ENCODE measurements around the gene B4GALT6.

B4GALT6 gene

DNA sequence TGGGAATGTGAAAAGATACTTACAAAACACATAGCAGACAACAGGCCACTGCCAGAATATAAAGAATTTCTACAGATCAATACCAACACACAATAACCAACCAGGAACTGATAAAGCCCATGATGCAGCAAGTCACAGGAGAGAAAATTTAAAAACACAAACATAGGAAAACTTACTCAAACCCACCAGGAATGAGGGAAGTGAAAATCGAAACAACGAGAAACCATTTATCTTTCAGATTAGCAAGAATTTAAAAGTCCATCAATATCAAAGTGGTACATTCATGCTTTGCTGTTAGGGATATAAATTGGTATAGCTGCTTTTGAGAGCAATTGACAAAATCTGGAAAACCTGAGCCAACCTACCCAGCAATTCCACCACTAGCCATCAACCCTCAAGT, 27.6 kb downstream of the B4GALT6 start:
- H3K36me3 ChIP-seq (ENCODE audit: control insufficient read depth, low read length): no peaks in the 10 kb centered on the region
- H3K9me3 ChIP-seq (ENCODE audit: control insufficient read depth, insufficient read depth, low read length): no peaks in the 10 kb centered on the region
- H3K4me2 ChIP-seq (ENCODE audit: low read length): no peak overlapping the region
- H3K4me3 ChIP-seq (ENCODE audit: low read length): no peak overlapping the region
- no peaks in the 10 kb centered on the region for H3K27me3 ChIP-seq (ENCODE audit: control insufficient read depth, low read length)
- peaks cover 39% of the 10 kb centered on the region for H3K4me1 ChIP-seq (ENCODE audit: control insufficient read depth, low read length)
- TF ChIP-seq, protein P1, sequence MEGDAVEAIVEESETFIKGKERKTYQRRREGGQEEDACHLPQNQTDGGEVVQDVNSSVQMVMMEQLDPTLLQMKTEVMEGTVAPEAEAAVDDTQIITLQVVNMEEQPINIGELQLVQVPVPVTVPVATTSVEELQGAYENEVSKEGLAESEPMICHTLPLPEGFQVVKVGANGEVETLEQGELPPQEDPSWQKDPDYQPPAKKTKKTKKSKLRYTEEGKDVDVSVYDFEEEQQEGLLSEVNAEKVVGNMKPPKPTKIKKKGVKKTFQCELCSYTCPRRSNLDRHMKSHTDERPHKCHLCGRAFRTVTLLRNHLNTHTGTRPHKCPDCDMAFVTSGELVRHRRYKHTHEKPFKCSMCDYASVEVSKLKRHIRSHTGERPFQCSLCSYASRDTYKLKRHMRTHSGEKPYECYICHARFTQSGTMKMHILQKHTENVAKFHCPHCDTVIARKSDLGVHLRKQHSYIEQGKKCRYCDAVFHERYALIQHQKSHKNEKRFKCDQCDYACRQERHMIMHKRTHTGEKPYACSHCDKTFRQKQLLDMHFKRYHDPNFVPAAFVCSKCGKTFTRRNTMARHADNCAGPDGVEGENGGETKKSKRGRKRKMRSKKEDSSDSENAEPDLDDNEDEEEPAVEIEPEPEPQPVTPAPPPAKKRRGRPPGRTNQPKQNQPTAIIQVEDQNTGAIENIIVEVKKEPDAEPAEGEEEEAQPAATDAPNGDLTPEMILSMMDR (IDR thresholded peaks at IDR 0.05; ENCODE audit: low read depth, low read length, poor library complexity, severe bottlenecking): no peak
- no peak for TF ChIP-seq EZH2phosphoT487 (IDR thresholded peaks at IDR 0.05; ENCODE audit: borderline replicate concordance, low read length)
- H3K27ac ChIP-seq (ENCODE audit: low read depth, low read length): no peak overlapping the region
- H3F3A ChIP-seq (ENCODE audit: control insufficient read depth, insufficient read depth): peaks cover 2% of the 10 kb centered on the region; the same call in 1 of the 2 replicates
- H4K20me1 ChIP-seq (ENCODE audit: control insufficient read depth, insufficient read depth, low read depth, low read length): no peaks in the 10 kb centered on the region
- no peaks in the 10 kb centered on the region for H3K9me2 ChIP-seq (replicated peaks; ENCODE audit: control insufficient read depth, low read length)
- no peaks in the 10 kb centered on the region for H3K79me2 ChIP-seq (ENCODE audit: control insufficient read depth, low read length)

DNA sequence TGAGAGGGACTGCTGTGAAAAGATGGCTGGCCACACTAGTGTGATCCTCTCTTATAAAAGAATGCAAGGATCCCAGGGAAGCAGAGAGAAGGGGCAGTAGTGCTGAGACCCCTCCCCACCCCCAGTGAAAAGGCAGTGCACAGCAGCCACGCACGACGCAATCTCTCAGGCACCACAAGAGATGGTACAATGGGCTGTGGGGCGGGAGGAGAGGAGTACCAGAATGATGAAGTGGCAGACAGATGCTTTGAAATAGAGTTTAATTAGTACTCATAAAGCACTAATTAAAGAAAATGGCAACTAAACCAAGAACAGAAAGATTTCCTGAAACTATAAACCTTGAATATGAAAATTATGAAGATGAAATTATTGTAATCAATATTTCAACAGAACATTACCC, 29.0 kb downstream of the B4GALT6 start:
- Histone ChIP-seq H3F3A (ENCODE audit: control insufficient read depth, insufficient read depth) (peaks cover 2% of the 10 kb centered on the region; the same call in 1 of the 2 replicates), H3K9me3 (ENCODE audit: control insufficient read depth, insufficient read depth, low read length) (no peaks in the 10 kb centered on the region), H3K4me2 (ENCODE audit: low read length) (no peak overlapping the region), H3K27me3 (ENCODE audit: control insufficient read depth, low read length) (no peaks in the 10 kb centered on the region), H3K4me1 (ENCODE audit: control insufficient read depth, low read length) (peaks cover 39% of the 10 kb centered on the region), H3K4me3 (ENCODE audit: low read length) (no peak overlapping the region), H3K79me2 (ENCODE audit: control insufficient read depth, low read length) (no peaks in the 10 kb centered on the region), H3K36me3 (ENCODE audit: control insufficient read depth, low read length) (no peaks in the 10 kb centered on the region), H3K9me2 (replicated peaks; ENCODE audit: control insufficient read depth, low read length) (no peaks in the 10 kb centered on the region), H3K27ac (ENCODE audit: low read depth, low read length) (no peak overlapping the region), H4K20me1 (ENCODE audit: control insufficient read depth, insufficient read depth, low read depth, low read length) (no peaks in the 10 kb centered on the region)
- TF ChIP-seq EZH2phosphoT487 (IDR thresholded peaks at IDR 0.05; ENCODE audit: borderline replicate concordance, low read length): no peak
- TF ChIP-seq, protein P1 (IDR thresholded peaks at IDR 0.05; ENCODE audit: low read depth, low read length, poor library complexity, severe bottlenecking): no peak

DNA sequence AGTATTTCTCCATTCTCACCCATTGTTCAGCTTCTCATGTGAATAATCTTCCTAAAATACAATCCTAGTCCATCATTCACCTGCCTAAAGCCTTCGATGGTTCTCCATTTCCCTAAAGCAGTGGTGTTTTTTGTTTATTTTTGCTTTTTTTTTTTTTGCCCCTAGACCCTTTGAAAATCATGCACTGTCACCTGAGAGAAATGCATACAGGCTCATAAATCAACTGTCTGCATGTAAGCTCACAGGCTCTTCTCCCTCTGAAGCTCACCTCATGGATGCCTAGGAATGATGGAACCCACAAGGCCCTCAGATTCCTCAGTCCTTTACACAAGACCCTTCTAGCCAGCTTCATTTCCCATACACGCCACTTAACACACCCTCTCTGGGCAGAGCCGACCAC, 31.5 kb downstream of the B4GALT6 start:
- H3K36me3 ChIP-seq (ENCODE audit: control insufficient read depth, low read length): no peaks in the 10 kb centered on the region
- no peaks in the 10 kb centered on the region for H3K27me3 ChIP-seq (ENCODE audit: control insufficient read depth, low read length)
- H3F3A ChIP-seq (ENCODE audit: control insufficient read depth, insufficient read depth): no peaks in the 10 kb centered on the region
- H4K20me1 ChIP-seq (ENCODE audit: control insufficient read depth, insufficient read depth, low read depth, low read length): no peaks in the 10 kb centered on the region
- H3K4me3 ChIP-seq (ENCODE audit: low read length): no peak overlapping the region
- H3K9me3 ChIP-seq (ENCODE audit: control insufficient read depth, insufficient read depth, low read length): no peaks in the 10 kb centered on the region
- H3K4me1 ChIP-seq (ENCODE audit: control insufficient read depth, low read length): peaks cover 19% of the 10 kb centered on the region
- TF ChIP-seq, protein P1 (IDR thresholded peaks at IDR 0.05; ENCODE audit: low read depth, low read length, poor library complexity, severe bottlenecking): no peak
- TF ChIP-seq EZH2phosphoT487 (IDR thresholded peaks at IDR 0.05; ENCODE audit: borderline replicate concordance, low read length): no peak
- H3K4me2 ChIP-seq (ENCODE audit: low read length): peak overlapping the region; percentile 20; the same call in 1 of the 2 replicates
- no peaks in the 10 kb centered on the region for H3K79me2 ChIP-seq (ENCODE audit: control insufficient read depth, low read length)
- no peak overlapping the region for H3K27ac ChIP-seq (ENCODE audit: low read depth, low read length)
- no peaks in the 10 kb centered on the region for H3K9me2 ChIP-seq (replicated peaks; ENCODE audit: control insufficient read depth, low read length)
